ENCODE data around the gene G3BP2. TPM values are rescaled to one million over a fixed set of nuclear protein-coding genes. Genes with fewer than 3 reads are reported as not detected.
"Not testable (repeated sequence)": the region's sequence is repeated elsewhere in the genome, so short reads cannot be mapped to it uniquely, and the experiment has no call there.

The G3BP2 gene
- total RNA-seq = 100 to 1,000 TPM; 118 to 122 TPM

DNA sequence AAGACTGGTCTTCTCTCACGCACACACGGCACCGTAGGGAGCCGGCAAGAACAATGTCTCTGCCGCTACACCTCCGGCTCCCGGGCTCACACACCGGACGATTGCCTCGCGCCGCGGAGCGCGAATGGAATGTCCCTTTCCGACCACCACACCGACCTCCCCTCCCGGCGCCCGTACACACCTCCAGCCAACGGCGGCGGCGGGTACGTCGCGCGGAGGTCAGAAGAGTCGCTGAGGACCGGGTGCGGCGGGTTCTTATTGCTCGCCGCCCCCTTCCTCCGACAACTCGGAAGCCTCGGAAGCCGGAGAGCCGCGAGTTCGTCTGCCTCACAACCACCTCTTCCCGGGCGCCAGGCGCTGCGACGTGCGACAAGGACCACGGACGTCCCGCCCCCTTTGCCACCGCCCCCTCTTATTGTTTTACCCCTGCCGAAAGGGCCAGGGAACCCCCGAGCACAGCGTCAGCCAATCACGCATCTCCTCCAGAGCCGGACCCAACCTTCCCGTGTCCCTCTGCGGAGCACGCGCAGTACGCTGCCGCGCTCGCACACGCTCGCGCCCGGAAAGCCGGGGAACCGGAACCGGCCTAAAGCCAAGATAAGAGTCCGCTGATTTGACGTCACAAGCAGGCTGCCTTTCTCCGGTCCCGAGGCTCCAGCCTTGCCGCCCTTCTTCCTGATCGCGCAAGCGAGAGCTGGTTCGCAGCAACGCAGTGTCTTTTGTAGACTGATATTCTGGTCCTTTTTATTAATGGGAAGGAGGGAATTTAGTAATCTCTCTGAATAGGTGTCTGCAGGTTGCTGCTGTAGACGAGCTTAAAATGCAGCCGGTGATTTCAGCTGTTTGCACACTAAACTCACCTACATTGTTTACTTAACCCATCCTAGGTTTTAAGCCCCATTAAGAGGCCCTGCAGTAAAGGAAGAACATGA lies at the start of gene G3BP2:
G3BP2 (minus strand) TSS at position 385 of the 932 bp plus-strand sequence. CDS start 11,386 bp downstream, outside the sequence.
- Mint-ChIP-seq H3K9me3 (no peaks in the 10 kb centered on the region), H3K36me3 (peaks cover 20 to 27% of the 10 kb centered on the region in 2 donors), H3K27ac (peak within 1 kb of the TSS; percentile 99)
- peak; percentile 95 for ATAC-seq
- peak; percentile 91 to 98 for DNase-seq (ENCODE audit: low spot score in 2 of 2)

DNA sequence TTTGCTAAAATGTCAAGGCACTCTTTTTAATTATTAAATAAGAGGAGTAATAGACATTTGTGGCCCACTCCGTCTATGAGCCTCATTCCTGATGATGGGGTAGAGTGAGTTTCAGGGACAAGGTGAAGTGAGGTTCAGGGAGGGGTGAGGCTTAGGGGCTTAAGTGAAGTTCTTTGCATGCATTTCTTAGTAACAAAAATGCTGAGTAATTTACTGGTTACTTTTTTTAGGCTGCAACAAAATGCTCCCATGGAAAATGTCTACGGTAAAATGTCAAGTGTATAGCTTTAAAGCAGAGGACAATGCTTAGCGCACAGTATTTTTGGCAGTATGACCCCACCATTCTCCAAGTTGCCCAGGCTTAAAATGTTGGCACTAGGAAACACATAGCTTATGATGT lies 49.2 kb upstream of the G3BP2 start:
- no peak for ATAC-seq
- Mint-ChIP-seq H3K9me3 (no peaks in the 10 kb centered on the region), H3K36me3 (peaks cover 10 to 15% of the 10 kb centered on the region in 2 donors), H3K27ac (no peak overlapping the region)
- no peak for DNase-seq (ENCODE audit: low spot score in 2 of 2)

GRCh38 chr4:75718529-75718928 lies 45.3 kb upstream of the G3BP2 start:
- ATAC-seq = no peak
- no peaks in the 10 kb centered on the region for H3K9me3 Mint-ChIP-seq
- no peak for DNase-seq (ENCODE audit: low spot score in 2 of 2)
- peak overlapping the region in 1 of 2 donors; percentile 63 for H3K27ac Mint-ChIP-seq
- H3K36me3 Mint-ChIP-seq = no peaks in the 10 kb centered on the region

GRCh38 chr4:75717408-75717807 lies 44.2 kb upstream of the G3BP2 start:
- no peak for DNase-seq (ENCODE audit: low spot score in 2 of 2)
- Mint-ChIP-seq H3K36me3 (no peaks in the 10 kb centered on the region), H3K27ac (no peak overlapping the region), H3K9me3 (no peaks in the 10 kb centered on the region)
- ATAC-seq = no peak

DNA sequence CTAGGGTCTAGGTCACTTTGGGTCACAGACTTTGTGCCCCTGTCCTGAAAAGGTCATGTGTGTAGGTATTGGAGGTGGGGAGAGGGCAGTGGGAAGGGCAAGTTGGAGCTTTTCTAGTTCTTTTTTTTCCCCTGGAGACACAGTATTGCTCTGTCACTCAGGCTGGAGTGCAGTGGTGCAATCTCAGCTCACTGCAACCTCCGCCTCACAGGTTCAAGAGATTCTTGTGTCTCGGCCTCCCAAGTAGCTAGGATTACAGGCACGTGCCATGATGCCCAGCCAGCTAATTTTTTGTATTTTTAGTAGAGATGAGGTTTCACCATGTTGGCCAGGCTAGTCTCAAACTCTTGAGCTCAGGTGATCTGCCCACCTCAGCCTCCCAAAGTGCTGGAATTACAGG lies 42.8 kb upstream of the G3BP2 start:
- not testable (repeated sequence) for H3K36me3 Mint-ChIP-seq; DNase-seq (ENCODE audit: low spot score in 2 of 2); H3K9me3 Mint-ChIP-seq; ATAC-seq
- H3K27ac Mint-ChIP-seq = peak overlapping the region in 1 of 2 donors; percentile 17

GRCh38 chr4:75715105-75715799 lies 42.0 kb upstream of the G3BP2 start:
- H3K9me3 Mint-ChIP-seq = no peaks in the 10 kb centered on the region
- ATAC-seq = peak in 1 of 2 donors; percentile 32
- peak overlapping the region in 1 of 2 donors; percentile 22 for H3K27ac Mint-ChIP-seq
- no peak for DNase-seq (ENCODE audit: low spot score in 2 of 2)
- H3K36me3 Mint-ChIP-seq = no peaks in the 10 kb centered on the region

GRCh38 chr4:75714704-75715103 lies 41.5 kb upstream of the G3BP2 start:
- no peaks in the 10 kb centered on the region for H3K9me3 Mint-ChIP-seq
- ATAC-seq (no peak), DNase-seq (ENCODE audit: low spot score in 2 of 2) (no peak)
- no peak overlapping the region for H3K27ac Mint-ChIP-seq
- H3K36me3 Mint-ChIP-seq = no peaks in the 10 kb centered on the region

DNA sequence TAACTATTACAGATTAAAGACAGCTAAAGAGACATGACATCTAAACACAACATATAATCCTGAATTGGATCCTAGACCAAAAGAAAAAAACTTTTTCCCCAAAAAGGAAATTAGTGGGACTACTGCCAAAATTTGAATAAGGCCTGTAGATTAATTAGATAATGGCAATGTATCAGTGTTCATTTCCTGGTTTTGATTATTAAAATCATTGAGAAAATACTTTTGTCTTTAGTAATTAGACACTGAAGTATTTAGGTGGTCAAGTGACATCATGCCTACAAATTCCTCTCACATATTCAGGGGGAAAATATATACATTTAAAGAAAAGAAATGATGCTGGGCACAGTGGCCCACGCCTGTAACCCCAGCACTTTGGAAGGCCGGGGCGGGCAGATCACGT lies 40.8 kb upstream of the G3BP2 start:
- ATAC-seq (no peak), DNase-seq (ENCODE audit: low spot score in 2 of 2) (no peak)
- Mint-ChIP-seq H3K27ac (no peak overlapping the region), H3K9me3 (no peaks in the 10 kb centered on the region), H3K36me3 (no peaks in the 10 kb centered on the region)

GRCh38 chr4:75710246-75710645 lies 37.0 kb upstream of the G3BP2 start:
- Mint-ChIP-seq H3K36me3 (no peaks in the 10 kb centered on the region), H3K27ac (no peak overlapping the region), H3K9me3 (no peaks in the 10 kb centered on the region)
- DNase-seq (ENCODE audit: low spot score in 2 of 2) = no peak
- no peak for ATAC-seq

GRCh38 chr4:75708218-75708691 lies 35.0 kb upstream of the G3BP2 start:
- DNase-seq (ENCODE audit: low spot score in 2 of 2) = peak in 1 of 2 donors; percentile 29
- peak; percentile 44 to 78 for ATAC-seq
- Mint-ChIP-seq H3K36me3 (no peaks in the 10 kb centered on the region), H3K27ac (peak overlapping the region in 1 of 2 donors; percentile 44), H3K9me3 (no peaks in the 10 kb centered on the region)

- no peak for DNase-seq (ENCODE audit: low spot score in 2 of 2)
- H3K27ac Mint-ChIP-seq = no peak overlapping the region
- ATAC-seq = no peak
- H3K36me3 Mint-ChIP-seq = no peaks in the 10 kb centered on the region
- H3K9me3 Mint-ChIP-seq = no peaks in the 10 kb centered on the region
These were observed 32.2 kb upstream of the G3BP2 start for GRCh38 chr4:75705198-75705977.

GRCh38 chr4:75702919-75703411 lies 29.8 kb upstream of the G3BP2 start:
- Mint-ChIP-seq H3K27ac (no peak overlapping the region), H3K9me3 (no peaks in the 10 kb centered on the region), H3K36me3 (no peaks in the 10 kb centered on the region)
- ATAC-seq (no peak), DNase-seq (ENCODE audit: low spot score in 2 of 2) (no peak)

DNA sequence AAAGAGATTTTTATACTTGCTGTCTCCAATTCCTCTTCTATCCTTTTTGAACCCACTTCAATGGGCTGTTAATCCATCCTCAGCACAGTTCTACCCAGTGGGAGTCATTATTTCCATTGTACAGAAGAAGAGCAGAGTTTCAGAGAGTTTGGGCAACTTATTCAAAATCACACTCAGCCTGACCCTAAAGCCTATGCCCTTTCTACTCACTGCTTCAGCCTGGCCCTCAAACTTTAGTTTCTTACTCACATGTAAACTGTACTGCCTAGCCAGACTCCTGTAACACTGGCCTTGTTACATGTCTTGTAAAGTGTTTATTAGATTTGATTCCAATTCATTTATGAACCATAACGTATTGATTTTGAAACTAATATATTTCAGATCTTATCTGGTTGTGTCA lies 26.1 kb upstream of the G3BP2 start:
- DNase-seq (ENCODE audit: low spot score in 2 of 2) (no peak), ATAC-seq (peak; percentile 70 to 76)
- H3K27ac Mint-ChIP-seq = peak overlapping the region; percentile 27 to 74
- peaks cover 0 to 8% of the 10 kb centered on the region in 2 donors for H3K36me3 Mint-ChIP-seq
- no peaks in the 10 kb centered on the region for H3K9me3 Mint-ChIP-seq

DNA sequence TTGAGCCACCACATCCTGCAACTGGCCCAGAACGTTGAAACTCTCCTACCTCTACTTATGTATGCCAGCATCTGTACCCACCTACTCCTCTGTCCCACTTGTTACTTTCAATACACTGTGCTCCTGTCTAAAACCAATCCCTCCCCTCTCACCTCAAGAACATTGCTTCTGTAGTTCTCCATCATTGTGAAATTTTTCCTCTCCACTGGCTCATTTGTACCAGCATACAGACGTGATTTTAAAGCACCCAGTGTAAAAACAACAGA lies 25.7 kb upstream of the G3BP2 start:
- DNase-seq (ENCODE audit: low spot score in 2 of 2) (no peak), ATAC-seq (peak; percentile 57 to 71)
- H3K27ac Mint-ChIP-seq = peak overlapping the region; percentile 27 to 74
- H3K36me3 Mint-ChIP-seq = peaks cover 0 to 8% of the 10 kb centered on the region in 2 donors
- H3K9me3 Mint-ChIP-seq = peaks cover 0 to 2% of the 10 kb centered on the region in 2 donors

- DNase-seq (ENCODE audit: low spot score in 2 of 2) (no peak), ATAC-seq (peak; percentile 59 to 80)
- H3K36me3 Mint-ChIP-seq = peaks cover 0 to 8% of the 10 kb centered on the region in 2 donors
- H3K9me3 Mint-ChIP-seq = peaks cover 0 to 5% of the 10 kb centered on the region in 2 donors
- H3K27ac Mint-ChIP-seq = peak overlapping the region; percentile 27 to 74
These were observed 25.2 kb upstream of the G3BP2 start for GRCh38 chr4:75698162-75698962.

DNA sequence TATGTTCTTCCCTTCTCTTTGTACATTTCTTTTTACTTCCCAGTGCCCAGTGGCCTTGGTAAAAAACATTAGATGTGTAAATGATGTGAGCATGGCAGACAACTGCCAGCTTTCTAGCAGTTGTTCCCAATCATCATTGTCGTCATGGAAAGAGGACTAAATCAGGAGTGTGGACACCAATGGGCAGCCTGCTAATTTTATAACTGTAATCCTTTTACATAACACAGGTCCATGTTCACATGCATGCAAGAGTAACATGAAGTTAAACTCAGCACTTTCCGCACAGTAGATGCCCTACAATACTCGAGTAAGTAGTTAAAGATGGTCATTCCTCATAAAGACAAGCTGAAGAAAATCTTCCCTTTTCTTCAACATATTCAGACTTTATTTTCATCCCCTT lies 23.4 kb upstream of the G3BP2 start:
- ATAC-seq = no peak
- Mint-ChIP-seq H3K27ac (no peak overlapping the region), H3K9me3 (peaks cover 0 to 5% of the 10 kb centered on the region in 2 donors), H3K36me3 (peaks cover 0 to 8% of the 10 kb centered on the region in 2 donors)
- no peak for DNase-seq (ENCODE audit: low spot score in 2 of 2)
